Kidney epithelial cell (primary cell): Measurements from ENCODE around the gene SPAG16. TPM values are rescaled to one million over a fixed set of nuclear protein-coding genes. Genes with fewer than 3 reads are reported as not detected.

Source experiments
- DNase-seq: peaks from one replicate; pipeline ENCODE4 v3.0.0-alpha.2; 2010; ENCODE audit warnings: low read depth
- H3K27me3 ChIP-seq: 2 replicates; pipeline ENCODE4 v1.6.0; 2011; ENCODE audit warnings: low read length; ENCODE audit not compliant: control insufficient read depth, insufficient read depth
- H3K36me3 ChIP-seq: 2 replicates; pipeline ENCODE4 v1.5.1; 2011; ENCODE audit warnings: low read length; ENCODE audit not compliant: control insufficient read depth, insufficient read depth
- H3K4me3 ChIP-seq: 2 replicates; pipeline ENCODE4 v1.5.1; 2011; ENCODE audit warnings: low read depth, mild to moderate bottlenecking, control low read depth, low read length
- total RNA-seq: library from RNA; depleted of rRNA; stranded (reverse); fragments of >200 nt; gene quantifications from 2 replicates; pipeline ENCODE4 v1.2.3, GENCODE V29; 2015
- TF ChIP-seq, protein P1 (sequence below): IDR thresholded peaks from 2 replicates; pipeline ENCODE4 v1.5.1; 2011; ENCODE audit warnings: mild to moderate bottlenecking, moderate library complexity, low read length, control low read depth, inconsistent platforms; ENCODE audit not compliant: insufficient read depth, poor library complexity, severe bottlenecking

Gene SPAG16
- total RNA-seq, 1 donor from 2014 or later = 16.1 TPM

DNA sequence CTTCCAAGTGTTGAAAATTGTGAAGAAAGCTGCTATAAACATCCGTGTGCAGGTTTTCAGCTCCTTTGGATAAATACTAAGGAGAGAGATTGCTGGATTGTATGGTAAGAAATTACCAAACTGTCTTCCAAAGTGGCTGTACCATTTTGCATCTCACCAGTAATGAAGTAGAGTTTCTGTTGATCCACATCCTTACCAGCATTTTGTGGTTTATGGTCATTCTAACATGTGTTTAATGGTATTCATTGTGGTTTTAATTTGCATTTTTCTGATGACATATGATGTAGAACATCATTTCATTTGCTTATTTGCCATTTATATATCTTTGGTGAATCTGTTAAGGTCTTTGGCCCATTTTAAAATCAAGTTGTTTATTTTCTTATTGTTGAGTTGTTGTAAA is 260.7 kb downstream of the SPAG16 start:
- Histone ChIP-seq H3K27me3 (no peaks in the 10 kb centered on the region), H3K36me3 (no peaks in the 10 kb centered on the region), H3K4me3 (no peak overlapping the region)
- no peak for DNase-seq
- TF ChIP-seq, protein P1, sequence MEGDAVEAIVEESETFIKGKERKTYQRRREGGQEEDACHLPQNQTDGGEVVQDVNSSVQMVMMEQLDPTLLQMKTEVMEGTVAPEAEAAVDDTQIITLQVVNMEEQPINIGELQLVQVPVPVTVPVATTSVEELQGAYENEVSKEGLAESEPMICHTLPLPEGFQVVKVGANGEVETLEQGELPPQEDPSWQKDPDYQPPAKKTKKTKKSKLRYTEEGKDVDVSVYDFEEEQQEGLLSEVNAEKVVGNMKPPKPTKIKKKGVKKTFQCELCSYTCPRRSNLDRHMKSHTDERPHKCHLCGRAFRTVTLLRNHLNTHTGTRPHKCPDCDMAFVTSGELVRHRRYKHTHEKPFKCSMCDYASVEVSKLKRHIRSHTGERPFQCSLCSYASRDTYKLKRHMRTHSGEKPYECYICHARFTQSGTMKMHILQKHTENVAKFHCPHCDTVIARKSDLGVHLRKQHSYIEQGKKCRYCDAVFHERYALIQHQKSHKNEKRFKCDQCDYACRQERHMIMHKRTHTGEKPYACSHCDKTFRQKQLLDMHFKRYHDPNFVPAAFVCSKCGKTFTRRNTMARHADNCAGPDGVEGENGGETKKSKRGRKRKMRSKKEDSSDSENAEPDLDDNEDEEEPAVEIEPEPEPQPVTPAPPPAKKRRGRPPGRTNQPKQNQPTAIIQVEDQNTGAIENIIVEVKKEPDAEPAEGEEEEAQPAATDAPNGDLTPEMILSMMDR = no peak

DNA sequence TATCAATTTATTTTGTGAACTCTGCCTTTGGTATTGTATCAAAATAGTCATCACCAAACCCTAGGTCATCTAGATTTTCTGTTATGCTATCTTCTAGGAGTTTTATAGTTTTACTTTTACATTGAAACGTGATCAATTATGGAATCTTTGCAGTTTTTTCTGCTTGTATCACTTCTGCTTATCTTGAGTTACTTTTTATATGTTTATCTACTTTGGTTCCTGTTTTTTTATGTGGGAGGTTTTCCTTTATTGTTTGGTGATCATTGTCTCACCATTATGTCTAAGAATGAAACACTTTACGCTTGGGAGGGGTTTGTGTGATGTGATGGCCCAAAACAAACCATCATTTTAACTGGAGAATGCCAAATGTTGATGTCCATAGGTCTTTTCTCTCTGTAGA is 261.2 kb downstream of the SPAG16 start:
- no peak for DNase-seq
- H3K4me3 ChIP-seq = no peak overlapping the region
- no peaks in the 10 kb centered on the region for H3K27me3 ChIP-seq
- TF ChIP-seq, protein P1 = no peak
- H3K36me3 ChIP-seq = no peaks in the 10 kb centered on the region

DNA sequence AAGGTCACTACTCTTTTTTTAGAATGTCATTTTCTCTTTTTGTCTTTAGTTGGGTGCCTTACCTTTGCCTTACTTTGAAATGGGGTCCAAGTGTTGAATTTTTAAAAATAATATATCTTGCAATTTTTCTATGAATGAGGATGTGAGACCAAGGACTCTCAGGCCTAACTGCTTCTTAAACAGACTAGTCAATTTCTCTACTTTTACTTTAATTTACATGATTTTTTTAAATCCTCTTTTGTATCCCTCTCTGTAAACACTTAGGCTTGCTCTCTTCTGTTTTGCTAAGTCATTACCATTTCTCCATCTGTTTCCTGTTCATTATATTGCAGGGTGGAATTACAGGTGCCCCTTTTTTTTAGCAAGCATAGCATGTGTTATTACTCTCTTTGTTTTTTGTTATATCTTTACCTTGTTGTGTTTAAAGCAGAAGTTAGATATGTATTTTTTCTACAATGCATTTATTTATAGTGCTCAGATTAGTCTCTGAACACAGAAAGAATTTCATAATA is 261.8 kb downstream of the SPAG16 start:
- TF ChIP-seq, protein P1 = no peak
- DNase-seq = no peak
- H3K27me3 ChIP-seq = no peaks in the 10 kb centered on the region
- no peak overlapping the region for H3K4me3 ChIP-seq
- H3K36me3 ChIP-seq = no peaks in the 10 kb centered on the region

DNA sequence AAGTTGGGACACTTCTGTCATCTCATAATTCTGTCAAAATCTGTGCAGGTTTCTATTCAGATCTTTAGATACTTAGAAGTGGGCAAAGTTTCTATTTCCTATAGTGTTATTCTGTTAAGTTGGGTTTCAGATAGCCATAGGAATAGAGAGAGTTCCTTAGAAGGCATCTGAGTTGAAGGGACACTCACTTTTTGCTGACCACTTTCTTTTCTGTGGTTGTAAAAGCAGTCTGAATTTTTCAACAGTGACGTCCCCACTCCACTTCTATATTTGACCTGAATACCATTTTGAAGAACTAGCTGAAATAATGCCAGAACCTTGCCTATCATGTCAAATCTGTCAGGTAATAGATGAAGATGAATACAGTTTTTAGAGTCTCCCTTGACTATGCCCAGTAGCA is 267.3 kb downstream of the SPAG16 start:
- TF ChIP-seq, protein P1 = no peak
- no peaks in the 10 kb centered on the region for H3K27me3 ChIP-seq
- no peak overlapping the region for H3K4me3 ChIP-seq
- no peak for DNase-seq
- H3K36me3 ChIP-seq = no peaks in the 10 kb centered on the region

DNA sequence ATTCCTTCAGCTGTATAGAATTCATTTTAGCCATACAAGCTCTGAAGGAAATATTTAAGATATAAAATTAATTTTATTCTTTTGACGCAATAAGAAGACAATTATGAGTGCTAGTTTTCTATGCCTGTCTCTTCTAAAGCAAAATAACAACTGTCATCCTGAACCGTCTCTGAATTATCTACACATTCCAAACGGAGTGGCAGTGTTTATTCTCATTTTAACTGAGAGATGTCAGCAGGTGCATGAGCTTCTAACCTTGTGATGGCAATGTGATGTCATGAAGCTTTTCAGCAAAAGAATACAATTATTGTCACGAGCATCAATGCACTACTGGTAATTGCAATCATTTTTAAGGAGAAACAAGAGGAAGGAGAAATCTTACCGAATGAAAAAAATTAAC is 274.8 kb downstream of the SPAG16 start:
- Histone ChIP-seq H3K27me3 (no peaks in the 10 kb centered on the region), H3K36me3 (no peaks in the 10 kb centered on the region), H3K4me3 (no peak overlapping the region)
- DNase-seq = no peak
- TF ChIP-seq, protein P1 = no peak

DNA sequence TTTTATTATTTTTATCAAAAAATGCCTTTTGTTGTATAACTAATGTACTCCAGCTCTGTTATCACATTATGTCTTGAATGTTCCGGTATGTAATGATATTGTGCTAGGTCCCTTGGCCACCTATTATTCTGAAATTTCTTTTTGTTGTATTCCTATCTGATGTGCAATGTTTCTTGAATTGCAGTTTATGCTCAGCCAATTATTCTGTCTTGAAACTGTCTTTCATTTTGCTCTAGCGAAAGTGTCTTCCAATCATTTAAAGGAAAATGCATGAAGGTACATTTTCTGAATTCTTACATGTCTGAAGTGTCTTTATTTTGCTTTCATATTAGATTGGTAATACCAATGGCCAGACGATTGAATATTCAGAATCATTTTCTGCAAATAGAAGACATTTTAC is 277.5 kb downstream of the SPAG16 start:
- TF ChIP-seq, protein P1 = no peak
- H3K27me3 ChIP-seq = no peaks in the 10 kb centered on the region
- H3K4me3 ChIP-seq = no peak overlapping the region
- no peaks in the 10 kb centered on the region for H3K36me3 ChIP-seq
- no peak for DNase-seq
